ENCODE results near the gene TMA7.

TMA7 gene

DNA sequence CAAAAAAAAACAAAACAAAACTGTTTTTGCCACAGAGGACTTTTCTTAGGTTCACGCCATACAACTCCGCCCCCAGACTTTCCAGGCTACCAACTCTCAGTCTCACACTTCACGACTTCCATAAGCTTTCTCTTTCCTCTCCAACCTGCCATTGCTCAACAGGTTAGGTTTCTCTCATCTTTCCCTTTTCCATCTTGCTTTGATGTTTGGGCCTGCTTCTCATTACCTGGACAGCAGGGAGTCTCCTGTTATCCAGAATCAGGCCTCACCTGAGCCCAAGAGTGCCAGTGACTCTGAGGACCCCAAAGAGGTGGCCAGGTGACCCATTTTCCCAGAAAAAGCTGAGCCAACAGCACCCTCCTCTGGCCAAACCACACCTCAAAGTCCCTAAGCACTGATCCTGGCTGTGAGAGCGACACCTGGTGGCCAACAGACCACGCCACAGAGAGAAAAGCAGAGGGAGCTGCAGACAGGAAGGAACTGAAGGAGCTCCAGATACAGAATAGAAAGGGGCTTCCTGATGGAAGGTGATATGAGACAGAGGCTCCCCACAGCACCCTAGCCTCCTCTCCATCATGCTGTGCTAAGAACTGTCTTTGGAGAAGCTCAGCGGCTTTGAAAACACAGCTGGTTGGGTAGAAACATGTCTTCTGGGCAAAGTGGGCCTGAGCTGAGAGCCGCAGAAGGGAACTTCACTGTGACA is 4.1 kb upstream of the TMA7 start:
- H3K4me3 ChIP-seq (ENCODE audit: low read depth, low read length) = no peak overlapping the region
- in situ Hi-C loops (cut with HindIII; ENCODE audit: low sequenced_read_pairs) = loop anchor here (5.0 to 25.0 kb wide), 2 partner anchors 39 to 174 kb away; no protein-coding TSS in a partner anchor
- DNase-seq (ENCODE audit: low read depth) = peak; percentile 73
- TF ChIP-seq, protein P1, sequence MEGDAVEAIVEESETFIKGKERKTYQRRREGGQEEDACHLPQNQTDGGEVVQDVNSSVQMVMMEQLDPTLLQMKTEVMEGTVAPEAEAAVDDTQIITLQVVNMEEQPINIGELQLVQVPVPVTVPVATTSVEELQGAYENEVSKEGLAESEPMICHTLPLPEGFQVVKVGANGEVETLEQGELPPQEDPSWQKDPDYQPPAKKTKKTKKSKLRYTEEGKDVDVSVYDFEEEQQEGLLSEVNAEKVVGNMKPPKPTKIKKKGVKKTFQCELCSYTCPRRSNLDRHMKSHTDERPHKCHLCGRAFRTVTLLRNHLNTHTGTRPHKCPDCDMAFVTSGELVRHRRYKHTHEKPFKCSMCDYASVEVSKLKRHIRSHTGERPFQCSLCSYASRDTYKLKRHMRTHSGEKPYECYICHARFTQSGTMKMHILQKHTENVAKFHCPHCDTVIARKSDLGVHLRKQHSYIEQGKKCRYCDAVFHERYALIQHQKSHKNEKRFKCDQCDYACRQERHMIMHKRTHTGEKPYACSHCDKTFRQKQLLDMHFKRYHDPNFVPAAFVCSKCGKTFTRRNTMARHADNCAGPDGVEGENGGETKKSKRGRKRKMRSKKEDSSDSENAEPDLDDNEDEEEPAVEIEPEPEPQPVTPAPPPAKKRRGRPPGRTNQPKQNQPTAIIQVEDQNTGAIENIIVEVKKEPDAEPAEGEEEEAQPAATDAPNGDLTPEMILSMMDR (IDR thresholded peaks at IDR 0.05; ENCODE audit: low read depth, low read length, missing control alignments) = peak; percentile 100

DNA sequence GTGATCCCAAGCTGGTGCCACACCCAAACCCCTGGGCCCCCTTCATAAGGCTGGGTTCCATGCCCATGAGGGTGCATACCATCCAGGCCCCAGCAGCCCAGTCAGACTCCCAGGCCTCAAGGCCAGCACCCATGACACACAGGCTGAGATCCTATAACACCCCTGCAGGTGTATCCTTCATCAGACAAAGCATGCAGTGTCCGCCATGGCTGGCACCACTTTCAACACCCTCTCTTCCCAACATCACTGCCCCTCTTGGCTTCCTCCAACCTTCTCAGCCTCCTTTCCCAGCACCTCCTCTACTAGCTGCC is 3.6 kb upstream of the TMA7 start:
- in situ Hi-C loops (cut with HindIII; ENCODE audit: low sequenced_read_pairs) = loop anchor here (5.0 to 25.0 kb wide), 2 partner anchors 39 to 174 kb away; no protein-coding TSS in a partner anchor
- no peak overlapping the region for H3K4me3 ChIP-seq (ENCODE audit: low read depth, low read length)
- TF ChIP-seq, protein P1 (IDR thresholded peaks at IDR 0.05; ENCODE audit: low read depth, low read length, missing control alignments) = no peak
- no peak for DNase-seq (ENCODE audit: low read depth)

DNA sequence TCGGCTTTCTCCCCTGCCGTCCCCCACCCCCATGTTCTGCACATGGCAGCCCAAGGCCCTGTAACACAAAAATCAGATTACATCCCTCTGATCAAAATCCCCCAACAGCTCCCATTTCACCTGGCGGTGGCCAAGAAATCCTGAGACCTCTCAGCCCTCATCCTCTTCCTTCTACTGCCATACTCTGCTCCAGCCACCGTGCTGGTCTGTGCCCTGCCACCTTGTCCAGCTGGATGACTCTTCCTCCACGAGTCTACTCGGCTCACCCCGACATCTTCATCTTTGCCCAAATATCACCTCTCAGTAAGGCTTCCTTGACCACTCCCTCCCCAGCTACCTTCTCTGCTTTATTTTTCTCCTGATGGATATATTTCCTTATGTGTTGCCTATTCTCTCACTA is 3.2 kb upstream of the TMA7 start:
- in situ Hi-C loops (cut with HindIII; ENCODE audit: low sequenced_read_pairs) = loop anchor here (5.0 to 25.0 kb wide), 2 partner anchors 40 to 175 kb away; no protein-coding TSS in a partner anchor
- no peak for DNase-seq (ENCODE audit: low read depth)
- H3K4me3 ChIP-seq (ENCODE audit: low read depth, low read length) = no peak overlapping the region
- TF ChIP-seq, protein P1 (IDR thresholded peaks at IDR 0.05; ENCODE audit: low read depth, low read length, missing control alignments) = no peak

DNA sequence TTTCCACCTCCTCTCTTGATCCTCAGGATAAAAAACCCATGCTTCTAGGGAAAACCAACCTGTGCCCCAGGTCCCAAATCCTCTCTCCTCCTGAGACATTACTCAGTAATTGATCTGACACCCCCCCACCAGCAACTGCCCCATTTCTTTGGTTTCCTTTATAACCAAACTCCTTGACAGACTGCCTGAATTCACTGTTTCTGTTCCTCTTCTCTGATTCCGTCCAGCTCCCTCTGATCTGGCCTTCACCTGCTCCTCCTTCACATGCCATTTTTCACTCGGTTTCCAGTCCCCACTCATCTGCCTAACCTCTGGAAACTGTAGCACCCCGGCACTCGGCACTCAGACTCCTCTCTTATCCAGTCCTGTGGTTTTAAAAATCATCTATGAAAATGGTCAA is 2.2 kb upstream of the TMA7 start:
- no peak for DNase-seq (ENCODE audit: low read depth)
- in situ Hi-C loops (cut with HindIII; ENCODE audit: low sequenced_read_pairs) = loop anchor here (5.0 to 25.0 kb wide), 2 partner anchors 41 to 176 kb away; no protein-coding TSS in a partner anchor
- TF ChIP-seq, protein P1 (IDR thresholded peaks at IDR 0.05; ENCODE audit: low read depth, low read length, missing control alignments) = no peak
- H3K4me3 ChIP-seq (ENCODE audit: low read depth, low read length) = no peak overlapping the region

DNA sequence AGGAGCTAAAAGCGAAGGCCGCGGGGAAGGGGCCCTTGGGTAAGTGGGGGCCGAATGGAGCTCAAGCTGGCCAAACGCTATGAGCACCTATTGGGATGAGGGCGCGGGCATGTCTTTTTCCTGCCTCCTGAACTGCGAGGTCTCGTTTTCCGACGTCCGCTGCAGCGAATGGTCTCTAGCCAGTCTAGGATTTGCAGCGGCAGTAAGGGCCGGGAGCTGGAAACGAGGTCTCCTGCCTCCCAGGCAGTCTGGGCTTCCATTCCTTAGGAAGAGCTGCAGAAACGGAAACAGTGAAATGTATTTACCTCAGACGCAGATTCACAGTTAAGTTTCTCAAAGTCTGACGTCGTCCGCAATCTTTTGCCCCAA is 517 bp downstream of the TMA7 start:
- in situ Hi-C loops (cut with HindIII; ENCODE audit: low sequenced_read_pairs) = loop anchor here (25.0 kb wide), 1 partner anchor 178 kb away; no protein-coding TSS in a partner anchor
- TF ChIP-seq, protein P1 (IDR thresholded peaks at IDR 0.05; ENCODE audit: low read depth, low read length, missing control alignments) = no peak
- H3K4me3 ChIP-seq (ENCODE audit: low read depth, low read length) = peak overlapping the region; percentile 89
- no peak for DNase-seq (ENCODE audit: low read depth)

DNA sequence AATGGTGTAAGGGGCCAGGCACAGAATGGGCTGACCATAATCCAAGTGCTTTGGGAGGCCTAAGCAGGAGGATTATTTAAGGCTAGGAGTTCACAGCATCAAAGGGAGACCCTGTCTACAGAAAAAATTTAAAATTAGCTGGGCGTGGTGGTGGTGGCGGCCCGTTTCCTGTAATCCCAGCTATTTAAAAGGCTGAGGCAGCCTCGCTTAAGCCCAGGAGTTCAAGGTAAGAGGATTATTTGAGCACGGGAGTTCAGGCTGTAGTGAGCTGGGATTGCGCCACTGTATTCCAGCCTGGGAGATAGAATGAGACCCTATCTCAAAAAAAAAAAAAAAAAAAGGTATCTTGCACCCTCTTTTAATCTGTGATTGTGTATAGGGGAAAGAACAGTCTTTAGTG is 1.9 kb downstream of the TMA7 start:
- no peak for DNase-seq (ENCODE audit: low read depth)
- TF ChIP-seq, protein P1 (IDR thresholded peaks at IDR 0.05; ENCODE audit: low read depth, low read length, missing control alignments) = no peak
- no peak overlapping the region for H3K4me3 ChIP-seq (ENCODE audit: low read depth, low read length)
- in situ Hi-C loops (cut with HindIII; ENCODE audit: low sequenced_read_pairs) = loop anchor here (25.0 kb wide), 1 partner anchor 180 kb away; no protein-coding TSS in a partner anchor
